ENCODE data around the gene ANO9. TPM values are rescaled to one million over a fixed set of nuclear protein-coding genes. Genes with fewer than 3 reads are reported as not detected.
A peak's percentile ranks its signal among the peaks of the same experiment; 100 is the strongest.

ANO9 gene
- total and polyA plus RNA-seq, 12 donors = 0.07 to 2.9 (median 0.97) TPM; not detected in 5

DNA sequence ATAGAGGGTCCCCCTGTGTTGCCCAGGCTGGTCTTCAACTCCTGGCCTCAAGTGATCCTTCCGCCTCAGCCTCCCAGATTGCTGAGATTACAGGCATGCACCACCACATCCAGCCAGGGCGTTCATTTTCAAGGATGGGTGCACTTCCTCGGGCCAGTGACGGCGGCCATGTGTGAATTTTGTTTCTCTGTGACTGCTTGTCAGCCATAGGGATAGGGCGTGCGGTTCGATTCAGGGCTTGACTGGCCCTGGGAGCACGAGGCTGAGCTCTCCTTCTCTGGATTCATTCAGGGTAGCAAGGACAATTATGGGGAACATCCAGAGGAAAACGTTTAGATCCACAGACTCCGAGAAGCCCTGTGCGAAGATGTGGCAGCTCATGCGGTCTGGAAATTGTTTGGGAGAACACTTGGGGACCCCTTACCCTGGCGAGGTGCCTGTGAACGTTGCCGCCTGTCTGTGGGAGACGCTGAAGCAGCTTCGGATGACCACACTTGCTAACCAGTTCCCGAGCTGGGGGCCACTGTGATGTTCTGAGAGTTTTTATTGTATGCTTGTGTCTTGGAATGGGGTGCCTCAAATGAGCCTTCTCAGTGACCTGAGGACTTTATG lies 11.2 kb upstream of the ANO9 start:
- peaks cover 0 to 4% of the 10 kb centered on the region in 2 donors for H3K36me3 ChIP-seq (replicated peaks in 1 of 2)
- no peak for DNase-seq
- 89 to 92% (median 91%) methylated on average over 19 of the region's 19 CpGs for WGBS, 4 donors
- H3K27me3 ChIP-seq = no peaks in the 10 kb centered on the region
- TF ChIP-seq, protein P1, sequence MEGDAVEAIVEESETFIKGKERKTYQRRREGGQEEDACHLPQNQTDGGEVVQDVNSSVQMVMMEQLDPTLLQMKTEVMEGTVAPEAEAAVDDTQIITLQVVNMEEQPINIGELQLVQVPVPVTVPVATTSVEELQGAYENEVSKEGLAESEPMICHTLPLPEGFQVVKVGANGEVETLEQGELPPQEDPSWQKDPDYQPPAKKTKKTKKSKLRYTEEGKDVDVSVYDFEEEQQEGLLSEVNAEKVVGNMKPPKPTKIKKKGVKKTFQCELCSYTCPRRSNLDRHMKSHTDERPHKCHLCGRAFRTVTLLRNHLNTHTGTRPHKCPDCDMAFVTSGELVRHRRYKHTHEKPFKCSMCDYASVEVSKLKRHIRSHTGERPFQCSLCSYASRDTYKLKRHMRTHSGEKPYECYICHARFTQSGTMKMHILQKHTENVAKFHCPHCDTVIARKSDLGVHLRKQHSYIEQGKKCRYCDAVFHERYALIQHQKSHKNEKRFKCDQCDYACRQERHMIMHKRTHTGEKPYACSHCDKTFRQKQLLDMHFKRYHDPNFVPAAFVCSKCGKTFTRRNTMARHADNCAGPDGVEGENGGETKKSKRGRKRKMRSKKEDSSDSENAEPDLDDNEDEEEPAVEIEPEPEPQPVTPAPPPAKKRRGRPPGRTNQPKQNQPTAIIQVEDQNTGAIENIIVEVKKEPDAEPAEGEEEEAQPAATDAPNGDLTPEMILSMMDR (IDR thresholded peaks at IDR 0.05) = no peak
- TF ChIP-seq POLR2A (IDR thresholded peaks at IDR 0.05) = no peak
- H3K4me1 ChIP-seq (replicated peaks in 1 of 2) = peaks cover 17 to 36% of the 10 kb centered on the region in 2 donors
- intact Hi-C loops (cut with DNase I) = loop anchor here (5.0 to 10.0 kb wide), 2 partner anchors 49 to 52 kb away; partner anchors contain the start of gene RNH1 (in 1 of the 2)
- H3K27ac ChIP-seq = no peak overlapping the region
- H3K4me3 ChIP-seq = no peak overlapping the region
- H3K9me3 ChIP-seq (replicated peaks in 1 of 3) = no peaks in the 10 kb centered on the region

DNA sequence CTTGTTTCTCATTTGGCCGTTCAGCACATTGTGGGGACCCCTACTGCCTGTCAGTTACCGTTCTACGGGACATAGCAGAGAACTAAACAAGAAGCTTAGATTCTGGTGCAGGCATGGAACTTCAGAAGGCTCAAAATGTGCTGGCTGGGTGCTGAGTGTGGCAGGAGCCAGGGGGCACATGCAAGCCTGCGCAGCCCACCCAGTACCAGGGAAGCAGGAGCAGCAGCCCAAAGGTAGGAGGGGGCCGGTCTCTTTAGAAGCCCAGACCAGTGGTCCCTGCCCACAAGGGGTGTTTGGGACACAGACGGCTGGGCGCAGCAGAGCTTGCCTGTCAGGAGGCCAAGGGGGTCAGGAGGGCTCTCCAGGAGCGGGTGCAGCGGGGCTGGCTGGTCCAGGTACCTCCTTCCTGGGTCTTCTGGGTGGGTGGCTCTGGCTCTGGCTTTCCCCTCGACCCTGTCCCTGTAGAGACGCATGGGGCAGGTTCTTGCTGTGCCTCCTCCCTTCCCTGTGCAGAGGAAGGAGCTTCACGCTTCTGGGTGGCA lies 10.5 kb upstream of the ANO9 start:
- TF ChIP-seq, protein P1 (IDR thresholded peaks at IDR 0.05) = no peak
- TF ChIP-seq POLR2A (IDR thresholded peaks at IDR 0.05) = no peak
- WGBS, 4 donors = 83 to 94% (median 92%) methylated on average over 7 to 12 of the region's 12 CpGs
- H3K27ac ChIP-seq = no peak overlapping the region
- intact Hi-C loops (cut with DNase I) = loop anchor here (5.0 to 10.0 kb wide), 2 partner anchors 50 to 53 kb away; partner anchors contain the start of gene RNH1 (in 1 of the 2)
- no peak overlapping the region for H3K4me3 ChIP-seq
- DNase-seq = no peak
- no peaks in the 10 kb centered on the region for H3K27me3 ChIP-seq
- H3K9me3 ChIP-seq (replicated peaks in 1 of 3) = no peaks in the 10 kb centered on the region
- H3K4me1 ChIP-seq (replicated peaks in 1 of 2) = peaks cover 17 to 36% of the 10 kb centered on the region in 2 donors
- H3K36me3 ChIP-seq (replicated peaks in 1 of 2) = peaks cover 0 to 4% of the 10 kb centered on the region in 2 donors

DNA sequence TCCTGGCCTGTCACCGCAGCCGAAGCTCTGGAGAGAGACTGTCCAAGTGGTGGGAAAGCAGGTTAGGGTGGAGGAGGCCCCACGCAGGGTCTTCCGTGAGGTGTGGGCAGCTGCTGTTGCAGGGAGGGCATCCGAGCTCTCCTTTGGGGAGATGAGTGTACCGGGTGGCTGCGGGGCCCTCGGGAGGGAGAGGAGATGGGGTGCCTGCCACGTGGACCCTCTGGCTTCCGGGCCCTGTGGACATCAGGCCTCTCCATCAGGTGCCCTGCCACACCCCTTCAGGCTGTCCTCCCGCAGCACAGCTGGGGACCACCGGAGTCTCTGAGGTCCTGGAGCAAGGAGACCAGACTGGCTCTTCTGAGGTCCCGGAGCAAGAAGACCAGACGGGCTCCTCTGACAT lies 9.9 kb upstream of the ANO9 start:
- DNase-seq = no peak
- Histone ChIP-seq H3K4me1 (replicated peaks in 1 of 2) (peaks cover 17 to 36% of the 10 kb centered on the region in 2 donors), H3K36me3 (replicated peaks in 1 of 2) (peaks cover 0 to 4% of the 10 kb centered on the region in 2 donors), H3K27ac (peak overlapping the region in 1 of 5 donors; percentile 92), H3K4me3 (peak overlapping the region in 1 of 4 donors; percentile 95), H3K27me3 (no peaks in the 10 kb centered on the region), H3K9me3 (replicated peaks in 1 of 3) (no peaks in the 10 kb centered on the region)
- no peak for TF ChIP-seq POLR2A (IDR thresholded peaks at IDR 0.05)
- TF ChIP-seq, protein P1 (IDR thresholded peaks at IDR 0.05) = no peak
- intact Hi-C loops (cut with DNase I) = loop anchor here (5.0 to 10.0 kb wide), 2 partner anchors 51 to 53 kb away; partner anchors contain the start of gene RNH1 (in 1 of the 2)
- WGBS, 4 donors = 80 to 95% (median 88%) methylated on average over 9 to 14 of the region's 14 CpGs

DNA sequence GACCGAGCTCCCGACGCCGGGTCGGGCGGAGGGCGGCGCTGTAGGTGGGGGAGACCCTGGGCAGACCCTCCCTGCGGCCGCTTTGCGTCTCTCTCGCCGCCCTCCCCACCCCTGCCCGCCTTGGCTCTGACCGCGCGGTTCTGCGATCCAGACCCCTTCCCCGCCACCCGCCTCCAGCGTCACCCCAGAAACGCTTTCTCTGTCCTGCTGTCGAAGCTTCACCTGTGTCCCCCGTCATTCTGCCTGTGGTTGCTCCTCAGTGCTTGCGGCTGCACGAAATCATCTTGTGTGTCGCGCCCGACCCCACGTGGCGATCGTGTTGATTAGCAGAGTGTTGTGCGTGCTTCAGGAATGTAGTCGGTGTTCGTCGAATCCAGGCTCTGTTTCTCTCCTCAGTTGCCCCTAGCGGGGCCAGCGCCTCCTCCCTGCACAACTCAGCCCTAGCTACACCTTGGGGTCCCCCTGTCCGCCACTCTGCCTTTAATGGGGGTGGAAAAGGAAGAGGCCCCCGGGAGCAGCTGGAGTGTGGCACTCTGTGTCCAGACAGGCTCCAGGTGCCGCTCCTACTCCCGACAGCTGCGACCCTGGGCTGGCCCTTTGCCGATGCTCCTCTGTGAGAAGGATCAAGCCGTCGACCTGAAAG lies 9.1 kb upstream of the ANO9 start:
- Histone ChIP-seq H3K36me3 (replicated peaks in 1 of 2) (peaks cover 0 to 4% of the 10 kb centered on the region in 2 donors), H3K27me3 (no peaks in the 10 kb centered on the region), H3K9me3 (replicated peaks in 1 of 3) (no peaks in the 10 kb centered on the region), H3K4me1 (replicated peaks in 1 of 2) (peaks cover 17 to 36% of the 10 kb centered on the region in 2 donors), H3K27ac (peak overlapping the region in 4 of 5 donors; percentile 70 to 92 (median 80)), H3K4me3 (peak overlapping the region; percentile 51 to 95 (median 65))
- intact Hi-C loops (cut with DNase I) = loop anchor here (5.0 to 10.0 kb wide), 2 partner anchors 51 to 54 kb away; partner anchors contain the start of gene RNH1 (in 1 of the 2)
- DNase-seq = peak; percentile 60 to 88 (median 77)
- WGBS, 4 donors = 1 to 4% (median 2%) methylated on average over 17 to 46 of the region's 46 CpGs
- peak in 1 of 2 donors; percentile 40 for TF ChIP-seq POLR2A (IDR thresholded peaks at IDR 0.05)
- TF ChIP-seq, protein P1 (IDR thresholded peaks at IDR 0.05) = peak in 1 of 6 experiments; percentile 11
